GM18498 (cell line): ENCODE measurements around the gene GALC.

Experiments
- ATAC-seq: cut with Tn5 transposase; IDR thresholded peaks from one replicate; pipeline ENCODE4 v1.9.1; 2021; ENCODE audit warnings: mild to moderate bottlenecking, moderate library complexity; ENCODE audit not compliant: unreplicated experiment

The GALC gene

GRCh38 chr14:88008039-88008742 lies 15.2 kb upstream of the GALC start:
- ATAC-seq = no peak

- ATAC-seq = no peak
These were observed 14.6 kb upstream of the GALC start for GRCh38 chr14:88007608-88008007.

- peak; percentile 91 for ATAC-seq
These were observed 13.2 kb upstream of the GALC start for GRCh38 chr14:88005978-88006851.

- peak; percentile 75 for ATAC-seq
These were observed 12.1 kb upstream of the GALC start, which contains the start of gene GPR65 for GRCh38 chr14:88005050-88005481. Gene GPR65 (plus strand): TSS chr14:88005135. CDS start chr14:88010848, 5,713 bp downstream.

- ATAC-seq = no peak
These were observed 11.6 kb upstream of the GALC start for GRCh38 chr14:88004506-88005036.

- no peak for ATAC-seq
These were observed 10.4 kb upstream of the GALC start for GRCh38 chr14:88003425-88003824.

- peak; percentile 18 for ATAC-seq
These were observed 9.6 kb upstream of the GALC start for GRCh38 chr14:88002421-88003075.

- no peak for ATAC-seq
These were observed 6.3 kb upstream of the GALC start for GRCh38 chr14:87999277-87999676.

- no peak for ATAC-seq
These were observed 5.5 kb upstream of the GALC start for GRCh38 chr14:87998482-87998881.

GRCh38 chr14:87996291-87996592 lies 3.3 kb upstream of the GALC start:
- no peak for ATAC-seq

- ATAC-seq = no peak
These were observed 2.7 kb upstream of the GALC start for GRCh38 chr14:87995500-87996290.

- peak; percentile 33 for ATAC-seq
These were observed 2.0 kb upstream of the GALC start for GRCh38 chr14:87994974-87995373.

GRCh38 chr14:87992346-87992717 lies 650 bp downstream of the GALC start:
- peak; percentile 2 for ATAC-seq

GRCh38 chr14:87990682-87991081 lies 2.3 kb downstream of the GALC start:
- ATAC-seq = no peak

- no peak for ATAC-seq
These were observed 3.1 kb downstream of the GALC start for GRCh38 chr14:87989956-87990299.

- ATAC-seq = no peak
These were observed 3.6 kb downstream of the GALC start for GRCh38 chr14:87989221-87989955.

- no peak for ATAC-seq
These were observed 13.3 kb downstream of the GALC start for GRCh38 chr14:87979689-87980088.

- no peak for ATAC-seq
These were observed 17.3 kb downstream of the GALC start for GRCh38 chr14:87975636-87976035.

GRCh38 chr14:87971010-87971409 lies 22.0 kb downstream of the GALC start:
- peak; percentile 93 for ATAC-seq

GRCh38 chr14:87967496-87967895 lies 25.5 kb downstream of the GALC start:
- no peak for ATAC-seq
